ENCODE measurements around the gene DNAH10. TPM values are rescaled to one million over a fixed set of nuclear protein-coding genes. Genes with fewer than 3 reads are reported as not detected.
"Not testable (repeated sequence)": the region's sequence is repeated elsewhere in the genome, so short reads cannot be mapped to it uniquely, and the experiment has no call there.

DNAH10 gene
- polyA plus RNA-seq, 2 of the 4 experiments (the other 2 are of a cell fraction) = 0.14 to 0.39 TPM

DNA sequence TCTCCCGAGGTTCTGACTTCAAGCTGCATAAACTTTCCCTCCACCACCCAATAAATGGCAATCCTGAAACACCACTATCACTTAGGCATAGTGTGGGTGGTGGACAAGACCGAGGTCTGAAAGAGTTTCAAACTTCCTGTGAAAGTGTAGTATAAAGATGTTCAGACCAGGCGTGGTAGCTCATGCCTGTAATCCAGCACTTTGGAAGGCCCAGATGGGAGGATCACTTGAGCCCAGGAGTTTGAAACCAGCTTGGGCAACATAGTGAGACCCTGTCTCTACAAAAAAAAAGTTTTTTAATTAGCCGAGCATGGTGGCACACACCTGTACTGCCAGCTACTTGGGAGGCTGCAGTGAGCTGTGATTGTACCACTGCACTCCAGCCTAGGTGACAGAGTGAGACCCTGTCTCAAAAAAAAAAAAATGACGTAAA, 148.7 kb downstream of the DNAH10 start (continued):
- TF ChIP-seq KDM5A (IDR thresholded peaks at IDR 0.05) (no peak), MAFK (IDR thresholded peaks at IDR 0.05; ENCODE audit: partially characterized antibody) (no peak), FOXS1 (CRISPR knock-in tag; IDR thresholded peaks at IDR 0.05) (no peak), MYC (IDR thresholded peaks at IDR 0.05; ENCODE audit: borderline replicate concordance, low read length) (no peak), RNF2 (IDR thresholded peaks at IDR 0.05; ENCODE audit: borderline replicate concordance, low read depth) (no peak), CHD2 (IDR thresholded peaks at IDR 0.05; ENCODE audit: low read length, partially characterized antibody) (no peak), POLR2A (IDR thresholded peaks at IDR 0.05; ENCODE audit: low read length) (no peak)
- TF ChIP-seq, protein P1, sequence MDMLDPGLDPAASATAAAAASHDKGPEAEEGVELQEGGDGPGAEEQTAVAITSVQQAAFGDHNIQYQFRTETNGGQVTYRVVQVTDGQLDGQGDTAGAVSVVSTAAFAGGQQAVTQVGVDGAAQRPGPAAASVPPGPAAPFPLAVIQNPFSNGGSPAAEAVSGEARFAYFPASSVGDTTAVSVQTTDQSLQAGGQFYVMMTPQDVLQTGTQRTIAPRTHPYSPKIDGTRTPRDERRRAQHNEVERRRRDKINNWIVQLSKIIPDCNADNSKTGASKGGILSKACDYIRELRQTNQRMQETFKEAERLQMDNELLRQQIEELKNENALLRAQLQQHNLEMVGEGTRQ (IDR thresholded peaks at IDR 0.05) = no peak

DNA sequence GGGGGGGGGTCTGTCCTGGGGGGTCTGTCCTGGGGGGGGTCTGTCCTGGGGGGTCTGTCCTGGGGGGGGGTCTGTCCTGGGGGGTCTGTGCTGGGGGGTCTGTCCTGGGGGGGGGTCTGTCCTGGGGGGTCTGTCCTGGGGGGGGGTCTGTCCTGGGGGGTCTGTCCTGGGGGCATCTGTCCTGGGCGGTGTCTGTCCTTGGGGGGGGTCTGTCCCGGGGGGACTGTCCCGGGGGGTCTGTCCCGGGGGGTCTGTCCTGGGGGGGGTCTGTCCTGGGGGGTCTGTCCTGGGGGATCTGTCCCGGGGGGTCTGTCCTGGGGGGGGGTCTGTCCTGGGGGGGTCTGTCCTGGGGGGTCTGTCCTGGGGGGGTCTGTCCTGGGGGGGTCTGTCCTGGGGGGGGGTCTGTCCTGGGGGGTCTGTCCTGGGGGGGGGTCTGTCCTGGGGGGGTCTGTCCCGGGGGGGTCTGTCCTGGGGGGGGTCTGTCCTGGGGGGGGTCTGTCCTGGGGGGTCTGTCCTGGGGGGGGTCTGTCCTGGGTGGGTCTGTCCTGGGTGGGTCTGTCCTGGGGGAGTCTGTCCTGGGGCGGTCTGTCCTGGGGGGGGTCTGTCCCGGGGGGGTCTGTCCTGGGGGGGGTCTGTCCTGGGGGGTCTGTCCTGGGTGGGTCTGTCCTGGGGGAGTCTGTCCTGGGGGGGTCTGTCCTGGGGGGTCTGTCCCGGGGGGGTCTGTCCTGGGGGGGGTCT, 149.7 kb downstream of the DNAH10 start:
- not testable (repeated sequence) for H3K4me2 ChIP-seq; H3K4me3 ChIP-seq; H3K27ac ChIP-seq; H3K4me1 ChIP-seq; FAIRE-seq; DNase-seq (ENCODE audit: low read depth in 1 of 2, low spot score in 1 of 2); H3K9me3 ChIP-seq; ATAC-seq
- WGBS (ENCODE audit: missing lambda C conversion rate) = no CpG with 5 or more reads among the region's 9 CpGs
- ChIA-PET POLR2A (interaction anchor here (0.6 kb wide), 1 partner anchor 39 kb away, joined by 3 read pairs; no protein-coding TSS in a partner anchor), CTCF (interaction anchor here (1.6 kb wide), 1 partner anchor 15 kb away, joined by 4 read pairs; no protein-coding TSS in a partner anchor)

DNA sequence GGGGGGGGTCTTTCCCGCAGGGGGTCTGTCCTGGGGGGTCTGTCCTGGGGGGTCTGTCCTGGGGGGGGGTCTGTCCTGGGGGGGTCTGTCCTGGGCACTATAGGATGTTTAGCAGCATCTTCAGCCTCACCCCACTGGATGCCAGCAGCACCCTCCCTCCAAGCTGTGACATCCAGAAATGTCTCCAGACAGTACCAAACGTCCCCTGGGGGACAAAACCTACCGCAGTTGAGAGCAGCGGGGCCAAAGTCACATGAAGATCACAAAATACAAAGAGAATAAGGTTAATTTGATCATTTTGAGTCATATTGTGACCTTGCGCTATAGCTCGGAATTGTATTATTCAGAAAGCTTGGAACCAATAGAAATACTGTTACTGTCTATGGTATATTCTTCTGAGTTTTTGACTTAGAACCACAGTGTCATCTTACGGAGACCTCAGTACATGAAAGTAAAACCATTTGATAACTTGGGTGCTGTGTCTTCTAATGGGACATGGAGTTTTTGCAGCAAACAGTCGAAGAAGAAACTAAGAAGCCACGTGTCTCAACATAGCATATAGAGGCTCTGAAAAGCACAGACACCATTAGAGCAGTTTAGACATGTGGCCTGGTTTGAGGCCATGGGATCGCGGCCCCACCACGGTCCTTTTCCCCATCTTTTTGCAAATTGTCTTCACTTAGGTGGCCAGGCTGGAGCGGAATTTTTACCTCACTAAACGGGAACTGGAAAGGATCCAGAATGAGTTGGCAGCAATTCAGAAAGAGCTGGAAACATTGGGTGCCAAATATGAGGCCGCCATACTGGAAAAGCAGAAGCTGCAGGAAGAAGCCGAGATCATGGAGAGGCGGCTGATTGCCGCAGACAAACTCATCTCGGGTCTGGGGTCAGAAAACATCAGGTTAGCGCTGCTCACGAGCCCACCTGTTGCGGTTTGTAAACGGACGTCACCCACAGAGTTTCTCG, 150.6 kb downstream of the DNAH10 start:
- Histone ChIP-seq H3K27ac (no peak overlapping the region), H3K4me3 (no peak overlapping the region), H3K4me2 (no peak overlapping the region), H3K9me3 (no peaks in the 10 kb centered on the region), H3K4me1 (no peaks in the 10 kb centered on the region)
- POLR2A ChIA-PET = no interaction called here
- ATAC-seq (peak in 1 of 2 experiments; percentile 23; a peak in 3 of 6 replicates), FAIRE-seq (no peak), DNase-seq (ENCODE audit: low read depth in 1 of 2, low spot score in 1 of 2) (peak in 1 of 2 experiments; percentile 40)
- CTCF ChIA-PET = interaction anchor here (0.5 to 2.4 kb wide), 4 partner anchors 8 to 14 kb away, joined by 3 to 15 read pairs (median 4); no protein-coding TSS in a partner anchor
- WGBS (ENCODE audit: missing lambda C conversion rate) = 71% methylated on average over 24 of the region's 25 CpGs
- TF ChIP-seq EHMT2 (IDR thresholded peaks at IDR 0.05; ENCODE audit: low read depth) = peak; percentile 75; the same call in 1 of the 2 replicates
- TF ChIP-seq CHD4 (IDR thresholded peaks at IDR 0.05; ENCODE audit: borderline replicate concordance) = no peak
- TF ChIP-seq, protein P2, sequence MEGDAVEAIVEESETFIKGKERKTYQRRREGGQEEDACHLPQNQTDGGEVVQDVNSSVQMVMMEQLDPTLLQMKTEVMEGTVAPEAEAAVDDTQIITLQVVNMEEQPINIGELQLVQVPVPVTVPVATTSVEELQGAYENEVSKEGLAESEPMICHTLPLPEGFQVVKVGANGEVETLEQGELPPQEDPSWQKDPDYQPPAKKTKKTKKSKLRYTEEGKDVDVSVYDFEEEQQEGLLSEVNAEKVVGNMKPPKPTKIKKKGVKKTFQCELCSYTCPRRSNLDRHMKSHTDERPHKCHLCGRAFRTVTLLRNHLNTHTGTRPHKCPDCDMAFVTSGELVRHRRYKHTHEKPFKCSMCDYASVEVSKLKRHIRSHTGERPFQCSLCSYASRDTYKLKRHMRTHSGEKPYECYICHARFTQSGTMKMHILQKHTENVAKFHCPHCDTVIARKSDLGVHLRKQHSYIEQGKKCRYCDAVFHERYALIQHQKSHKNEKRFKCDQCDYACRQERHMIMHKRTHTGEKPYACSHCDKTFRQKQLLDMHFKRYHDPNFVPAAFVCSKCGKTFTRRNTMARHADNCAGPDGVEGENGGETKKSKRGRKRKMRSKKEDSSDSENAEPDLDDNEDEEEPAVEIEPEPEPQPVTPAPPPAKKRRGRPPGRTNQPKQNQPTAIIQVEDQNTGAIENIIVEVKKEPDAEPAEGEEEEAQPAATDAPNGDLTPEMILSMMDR (IDR thresholded peaks at IDR 0.05) = no peak
- no peak for TF ChIP-seq FOSB (CRISPR knock-in tag; IDR thresholded peaks at IDR 0.05)
- TF ChIP-seq, protein P3, sequence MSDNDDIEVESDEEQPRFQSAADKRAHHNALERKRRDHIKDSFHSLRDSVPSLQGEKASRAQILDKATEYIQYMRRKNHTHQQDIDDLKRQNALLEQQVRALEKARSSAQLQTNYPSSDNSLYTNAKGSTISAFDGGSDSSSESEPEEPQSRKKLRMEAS (IDR thresholded peaks at IDR 0.05) = peak; percentile 24; the same call in 1 of the 2 replicates
- TF ChIP-seq KDM5A (IDR thresholded peaks at IDR 0.05) = no peak
- TF ChIP-seq CHD2 (IDR thresholded peaks at IDR 0.05; ENCODE audit: low read length, partially characterized antibody) = no peak
- TF ChIP-seq HDAC2 (IDR thresholded peaks at IDR 0.05) = no peak
- TF ChIP-seq SREBF2 (IDR thresholded peaks at IDR 0.05) = no peak
- TF ChIP-seq, protein P1 (IDR thresholded peaks at IDR 0.05) = no peak
- no peak for TF ChIP-seq JUN (IDR thresholded peaks at IDR 0.05)
- TF ChIP-seq EHF (CRISPR knock-in tag; IDR thresholded peaks at IDR 0.05) = no peak
